ENCODE data around the gene ARFGAP1. TPM values are rescaled to one million over a fixed set of nuclear protein-coding genes. Genes with fewer than 3 reads are reported as not detected.

Gene ARFGAP1
- total RNA-seq, 1 experiment from 2014 or later, result 207 TPM

- TF ChIP-seq TEAD1 (CRISPR knock-in tag; IDR thresholded peaks at IDR 0.05) (no peak), OVOL2 (CRISPR knock-in tag; IDR thresholded peaks at IDR 0.05; ENCODE audit: borderline replicate concordance) (no peak), E2F5 (CRISPR knock-in tag; IDR thresholded peaks at IDR 0.05) (no peak), ESRRA (CRISPR knock-in tag; IDR thresholded peaks at IDR 0.05; ENCODE audit: borderline replicate concordance) (no peak), HMGXB4 (CRISPR knock-in tag; IDR thresholded peaks at IDR 0.05) (no peak), ZNF138 (CRISPR knock-in tag; conservative IDR thresholded peaks at IDR 0.05) (no peak), GABPB1 (CRISPR knock-in tag; IDR thresholded peaks at IDR 0.05) (no peak), CTCF (IDR thresholded peaks at IDR 0.05) (no peak), ZBTB21 (CRISPR knock-in tag; IDR thresholded peaks at IDR 0.05; ENCODE audit: borderline replicate concordance) (no peak), GTF2I (CRISPR knock-in tag; conservative IDR thresholded peaks at IDR 0.05) (no peak), USF2 (CRISPR knock-in tag; IDR thresholded peaks at IDR 0.05) (no peak), NR2C2 (CRISPR knock-in tag; IDR thresholded peaks at IDR 0.05) (no peak), SP1 (CRISPR knock-in tag; conservative IDR thresholded peaks at IDR 0.05) (no peak), RELA (CRISPR knock-in tag; IDR thresholded peaks at IDR 0.05; ENCODE audit: borderline replicate concordance) (no peak), HMGA2 (CRISPR knock-in tag; IDR thresholded peaks at IDR 0.05) (no peak), MYBL2 (CRISPR knock-in tag; IDR thresholded peaks at IDR 0.05) (no peak)
- Mint-ChIP-seq H3K27me3 (ENCODE audit: low read depth) (no peaks in the 10 kb centered on the region), H3K27ac (no peak overlapping the region), H3K4me1 (no peaks in the 10 kb centered on the region), H3K9me3 (no peaks in the 10 kb centered on the region), H3K4me3 (no peak overlapping the region), H3K36me3 (no peaks in the 10 kb centered on the region)
- DNase-seq (ENCODE audit: low spot score) (no peak), ATAC-seq (no peak)
- CTCF ChIA-PET, result interaction anchor here (1.0 to 2.1 kb wide), 3 partner anchors 8 to 65 kb away, joined by 4 to 13 read pairs (median 8); no protein-coding TSS in a partner anchor
- POLR2A ChIA-PET, result no interaction called here
These were observed 43.9 kb downstream of the ARFGAP1 start for GRCh38 chr20:63316502-63316921.

GRCh38 chr20:63317061-63317460, 44.4 kb downstream of the ARFGAP1 start:
- H3K9me3 Mint-ChIP-seq, result no peaks in the 10 kb centered on the region
- ATAC-seq (no peak), DNase-seq (ENCODE audit: low spot score) (no peak)
- no peaks in the 10 kb centered on the region for H3K27me3 Mint-ChIP-seq (ENCODE audit: low read depth)
- ChIA-PET CTCF (interaction anchor here (0.6 to 2.1 kb wide), 5 partner anchors 8 to 65 kb away, joined by 3 to 13 read pairs (median 5); partner anchors contain the start of gene ARFGAP1), POLR2A (no interaction called here)
- TF ChIP-seq NFE2L1 (CRISPR knock-in tag; IDR thresholded peaks at IDR 0.05), result no peak
- no peak for TF ChIP-seq E2F4 (CRISPR knock-in tag; IDR thresholded peaks at IDR 0.05; ENCODE audit: borderline replicate concordance, low read depth)
- peak; percentile 74; the same call in 1 of the 2 replicates for TF ChIP-seq ZNF121 (CRISPR knock-in tag; IDR thresholded peaks at IDR 0.05)
- H3K27ac Mint-ChIP-seq, result no peak overlapping the region
- H3K4me1 Mint-ChIP-seq, result no peaks in the 10 kb centered on the region
- H3K4me3 Mint-ChIP-seq, result no peak overlapping the region
- no peaks in the 10 kb centered on the region for H3K36me3 Mint-ChIP-seq
